IMR-90 (cell line): ENCODE results near the gene FAM227B. TPM values are rescaled to one million over a fixed set of nuclear protein-coding genes. Genes with fewer than 3 reads are reported as not detected.

Experiments
- ATAC-seq: fragments of 200-7000 bp; cut with Tn5 transposase; 2 replicates; pipeline ENCODE4 v1.9.1; 2020; ENCODE audit warnings: low read depth, mild to moderate bottlenecking, moderate library complexity
- BruUV-seq: library from RNA; stranded (reverse); fragments of 400-500 nt; replicated peaks from 2 replicates; lab custom pipeline; 2021; lab: Mats Ljungman, UMichigan
- CTCF ChIA-PET: fragments of 300-600 bp; formaldehyde crosslinking; extraction: SDS; loops from one replicate; lab custom pipeline; 2021; ENCODE audit warnings: antibody characterized with exemption; lab: Yijun Ruan, JAX
- POLR2A ChIA-PET: fragments of 300-600 bp; sonication (Branson Sonifier 250); formaldehyde crosslinking; loops from one replicate; lab custom pipeline; 2022; ENCODE audit warnings: antibody characterized with exemption; ENCODE audit not compliant: unreplicated experiment; lab: Charles Lee
- DNase-seq: peaks from one replicate; pipeline ENCODE4 v3.0.0; 2013
- H2AFZ ChIP-seq: replicated peaks from 2 replicates; pipeline ENCODE3; 2013; ENCODE audit warnings: low read length, mild to moderate bottlenecking; ENCODE audit not compliant: poor library complexity
- H2AK5ac ChIP-seq: 2 replicates; pipeline ENCODE4 v1.6.1; 2013; ENCODE audit warnings: low read depth, low read length, inconsistent platforms
- H2AK9ac ChIP-seq: replicated peaks from 2 replicates; pipeline ENCODE3; 2013; ENCODE audit warnings: mild to moderate bottlenecking, low read depth, low read length, moderate library complexity; ENCODE audit not compliant: poor library complexity
- H2BK120ac ChIP-seq: 2 replicates; pipeline ENCODE4 v1.6.1; 2013; ENCODE audit warnings: low read depth, low read length, inconsistent platforms
- H2BK15ac ChIP-seq: 3 replicates; pipeline ENCODE4 v1.6.1; 2013; ENCODE audit warnings: low read depth, low read length, inconsistent platforms
- H2BK20ac ChIP-seq: 2 replicates; pipeline ENCODE4 v1.6.1; 2013; ENCODE audit warnings: low read depth, mild to moderate bottlenecking, inconsistent platforms, low read length, moderate library complexity
- H2BK5ac ChIP-seq: 2 replicates; pipeline ENCODE4 v1.6.1; 2013; ENCODE audit warnings: mild to moderate bottlenecking, low read depth, low read length, inconsistent platforms; ENCODE audit not compliant: poor library complexity, severe bottlenecking
- H3K14ac ChIP-seq: replicated peaks from 2 replicates; pipeline ENCODE4 v1.6.1; 2013; ENCODE audit warnings: low read depth, low read length, inconsistent platforms
- H3K18ac ChIP-seq: 2 replicates; pipeline ENCODE4 v1.6.1; 2013; ENCODE audit warnings: low read depth, low read length, control low read depth
- H3K23ac ChIP-seq: 2 replicates; pipeline ENCODE4 v1.6.1; 2013; ENCODE audit warnings: low read depth, low read length, inconsistent platforms
- H3K27ac ChIP-seq: 2 replicates; pipeline ENCODE4 v1.5.1; 2013; ENCODE audit warnings: mild to moderate bottlenecking, control low read depth, low read length; ENCODE audit not compliant: insufficient read depth
- H3K27me3 ChIP-seq: 2 replicates; pipeline ENCODE4 v1.6.1; 2013; ENCODE audit warnings: low read length; ENCODE audit not compliant: control insufficient read depth, insufficient read depth
- H3K36me3 ChIP-seq: 2 replicates; pipeline ENCODE4 v1.6.1; 2013; ENCODE audit warnings: low read length, mixed read lengths; ENCODE audit not compliant: control insufficient read depth, insufficient read depth
- H3K4ac ChIP-seq: 2 replicates; pipeline ENCODE4 v1.6.1; 2013; ENCODE audit warnings: low read depth, low read length, inconsistent platforms
- H3K4me1 ChIP-seq: 2 replicates; pipeline ENCODE4 v1.6.1; 2013; ENCODE audit warnings: low read length, mixed read lengths; ENCODE audit not compliant: control insufficient read depth, insufficient read depth
- H3K4me2 ChIP-seq: 2 replicates; pipeline ENCODE4 v1.6.1; 2013; ENCODE audit warnings: low read depth, mild to moderate bottlenecking, control low read depth, low read length, moderate library complexity
- H3K4me3 ChIP-seq: 2 replicates; pipeline ENCODE4 v1.5.1; 2013; ENCODE audit warnings: low read depth, mild to moderate bottlenecking, control low read depth, low read length, moderate library complexity; ENCODE audit not compliant: insufficient read depth
- H3K56ac ChIP-seq: 2 replicates; pipeline ENCODE4 v1.6.1; 2013; ENCODE audit warnings: low read length, inconsistent platforms; ENCODE audit not compliant: insufficient read depth; ENCODE audit errors: extremely low read depth
- H3K79me1 ChIP-seq, 2 experiments: 2 replicates each; pipeline ENCODE4 v1.6.1; 2013; ENCODE audit warnings: low read length in 2 of 2, inconsistent platforms in 1 of 2, low read depth in 1 of 2
- H3K9ac ChIP-seq: 2 replicates; pipeline ENCODE4 v1.6.1; 2013; ENCODE audit warnings: low read depth, low read length, control low read depth
- H3K9me1 ChIP-seq: 2 replicates; pipeline ENCODE4 v1.6.1; 2013; ENCODE audit warnings: low read length, inconsistent platforms; ENCODE audit not compliant: insufficient read depth
- H3K9me3 ChIP-seq: 2 replicates; pipeline ENCODE4 v1.6.1; 2013; ENCODE audit warnings: low read length; ENCODE audit not compliant: control insufficient read depth, insufficient read depth
- H4K20me1 ChIP-seq: 2 replicates; pipeline ENCODE4 v1.6.1; 2013; ENCODE audit warnings: low read length, inconsistent platforms; ENCODE audit not compliant: insufficient read depth
- H4K5ac ChIP-seq: 2 replicates; pipeline ENCODE4 v1.6.1; 2013; ENCODE audit warnings: mild to moderate bottlenecking, low read depth, low read length, control low read depth
- H4K8ac ChIP-seq, 2 experiments: 2 replicates each; pipeline ENCODE4 v1.6.1; 2013; ENCODE audit warnings: low read depth in 2 of 2, low read length in 2 of 2, control low read depth in 1 of 2, inconsistent platforms in 1 of 2
- H4K91ac ChIP-seq: 2 replicates; pipeline ENCODE4 v1.6.1; 2013; ENCODE audit warnings: low read depth, low read length, inconsistent platforms; ENCODE audit not compliant: insufficient read depth
- BHLHE40 ChIP-seq: fragments of 150-350 bp; IDR thresholded peaks from 2 replicates; pipeline ENCODE4 v1.6.1; 2016; ENCODE audit warnings: mild to moderate bottlenecking, low read depth, low read length
- CEBPB ChIP-seq: IDR thresholded peaks from 2 replicates; pipeline ENCODE4 v1.6.1; 2012; ENCODE audit warnings: low read depth, low read length, improper control_type of control experiment
- CHD1 ChIP-seq: IDR thresholded peaks from 2 replicates; pipeline ENCODE4 v1.6.1; 2012; ENCODE audit warnings: low read depth, low read length, improper control_type of control experiment
- FOS ChIP-seq: fragments of 150-350 bp; IDR thresholded peaks from 2 replicates; pipeline ENCODE4 v1.6.1; 2016; ENCODE audit warnings: low read depth, low read length
- MAFK ChIP-seq: IDR thresholded peaks from 2 replicates; pipeline ENCODE4 v1.6.1; 2012; ENCODE audit warnings: low read depth, low read length, improper control_type of control experiment
- MAZ ChIP-seq: IDR thresholded peaks from 2 replicates; pipeline ENCODE4 v1.6.1; 2012; ENCODE audit warnings: low read depth, mild to moderate bottlenecking, low read length, improper control_type of control experiment, moderate library complexity, borderline replicate concordance
- MXI1 ChIP-seq: IDR thresholded peaks from 2 replicates; pipeline ENCODE4 v1.6.1; 2012; ENCODE audit warnings: low read depth, mild to moderate bottlenecking, low read length, moderate library complexity, borderline replicate concordance
- NFE2L2 ChIP-seq: fragments of 150-350 bp; IDR thresholded peaks from 2 replicates; pipeline ENCODE4 v1.6.1; 2016; ENCODE audit warnings: low read depth, mild to moderate bottlenecking, low read length
- POLR2A ChIP-seq: IDR thresholded peaks from 2 replicates; pipeline ENCODE4 v1.6.1; 2012; ENCODE audit warnings: mild to moderate bottlenecking, low read depth, low read length
- RAD21 ChIP-seq: IDR thresholded peaks from 2 replicates; pipeline ENCODE4 v1.6.1; 2012; ENCODE audit warnings: low read length, improper control_type of control experiment
- RCOR1 ChIP-seq: IDR thresholded peaks from 2 replicates; pipeline ENCODE4 v1.6.1; 2012; ENCODE audit warnings: mild to moderate bottlenecking, low read length, improper control_type of control experiment; ENCODE audit not compliant: insufficient replicate concordance
- RFX5 ChIP-seq: IDR thresholded peaks from 2 replicates; pipeline ENCODE4 v1.8.0; 2012; ENCODE audit warnings: low read depth, mild to moderate bottlenecking, low read length, moderate library complexity
- SMC3 ChIP-seq: fragments of 150-350 bp; IDR thresholded peaks from 2 replicates; pipeline ENCODE4 v1.6.1; 2016; ENCODE audit warnings: low read depth, mild to moderate bottlenecking, antibody characterized with exemption, low read length, moderate library complexity
- WGBS, 2 experiments: methylation state at CpG; one replicate each; pipeline versions ENCODE4 v1.1.5 to v1.1.7; 2013; ENCODE audit warnings: missing lambda C conversion rate in 2 of 2; ENCODE audit not compliant: insufficient read length in 1 of 2; ENCODE audit errors: extremely low coverage in 2 of 2; 5-methylcytosine and 5-hydroxymethylcytosine counted together
- dilution Hi-C: fragments of 300-500 bp; cut with HindIII; formaldehyde crosslinking; loops from one replicate; pipeline ENCODE4 v1.14.3; 2018; ENCODE audit warnings: low sequenced_read_pairs; ENCODE audit not compliant: unreplicated experiment
- in situ Hi-C: fragments of 300-500 bp; cut with MboI; formaldehyde crosslinking; loops from 3 replicates; pipeline ENCODE4 v1.14.3; 2019; ENCODE audit warnings: low sequenced_read_pairs, inconsistent platforms, mixed read lengths
- intact Hi-C: fragments of 100-400 bp; cut with micrococcal nuclease; formaldehyde crosslinking; loops from 2 replicates; pipeline ENCODE4 v1.10.0; 2022
- polyA plus RNA-seq, 3 experiments: library from polyadenylated mRNA; depleted of rRNA; stranded (reverse); fragments of >200 nt; gene quantifications; 2 replicates each; pipeline ENCODE4 v1.2.3, GENCODE V29; 2012; ENCODE audit warnings: low replicate concordance in 1 of 3
- total RNA-seq: library from RNA; depleted of rRNA; stranded (reverse); fragments of >200 nt; gene quantifications from 2 replicates; pipeline ENCODE4 v1.2.3, GENCODE V29; 2012
- TF ChIP-seq, protein P1 (sequence below): fragments of 150-350 bp; IDR thresholded peaks from 2 replicates; pipeline ENCODE4 v1.6.1; 2017; ENCODE audit warnings: mild to moderate bottlenecking, antibody characterized with exemption, low read length, low read depth
- TF ChIP-seq, protein P2 (sequence below): conservative IDR thresholded peaks from 2 replicates; pipeline ENCODE4 v1.5.1; 2012; ENCODE audit warnings: mild to moderate bottlenecking, low read depth, low read length, improper control_type of control experiment
- TF ChIP-seq, protein P3 (sequence below): fragments of 150-350 bp; IDR thresholded peaks from 2 replicates; pipeline ENCODE4 v1.6.1; 2016; ENCODE audit warnings: low read depth, mild to moderate bottlenecking, low read length, moderate library complexity, borderline replicate concordance

Gene FAM227B
- total and polyA plus RNA-seq, 2 of the 4 experiments (the other 2 are of a cell fraction), result 1.8 to 3.0 TPM

DNA sequence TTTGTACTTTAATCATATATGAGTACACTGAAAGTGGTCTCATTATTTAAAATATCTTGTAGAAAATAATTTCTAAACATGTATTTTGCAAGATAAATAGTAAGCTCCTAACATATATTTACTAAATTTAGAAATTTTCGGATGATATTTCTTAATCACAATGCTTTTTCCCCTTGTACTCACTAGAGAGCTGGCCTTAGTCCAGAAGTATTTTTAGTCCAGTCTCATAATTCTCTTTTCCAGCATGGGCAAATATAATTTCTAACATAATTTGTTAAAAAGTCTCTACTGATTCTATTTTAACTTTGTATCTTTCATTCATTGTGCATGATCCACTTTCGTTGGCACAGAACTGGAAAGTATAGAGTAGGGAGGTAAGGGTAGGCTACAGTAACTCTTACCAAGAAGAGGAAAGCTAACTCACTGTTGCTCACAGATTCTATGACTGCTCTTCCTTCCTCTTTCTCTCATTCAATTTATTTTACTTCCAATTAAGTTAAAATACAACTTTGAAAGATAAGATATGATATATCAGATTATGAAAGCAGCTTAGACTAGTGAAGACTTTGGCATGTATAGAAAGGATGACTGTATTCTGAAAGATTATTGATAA lies 158.3 kb downstream of the FAM227B start:
- no peak overlapping the region for H3K18ac ChIP-seq
- dilution Hi-C loops (no loop called here), in situ Hi-C loops (no loop called here), intact Hi-C loops (no loop called here)
- H3K79me1 ChIP-seq, result peaks cover 7 to 23% of the 10 kb centered on the region in 2 experiments; a peak in 3 of 4 replicates
- no peak overlapping the region for H2BK15ac ChIP-seq
- H3K9me1 ChIP-seq, result peaks cover 3% of the 10 kb centered on the region; the same call in 1 of the 2 replicates
- no peak overlapping the region for H2BK120ac ChIP-seq
- no peaks in the 10 kb centered on the region for H3K9me3 ChIP-seq
- ATAC-seq, result no peak
- no peak overlapping the region for H2AFZ ChIP-seq
- no peaks in the 10 kb centered on the region for H3K27me3 ChIP-seq
- no CpG with 5 or more reads among the region's 2 CpGs for WGBS, 2 experiments
- POLR2A ChIA-PET, result no interaction called here
- H2BK5ac ChIP-seq, result no peak overlapping the region
- no peak overlapping the region for H3K23ac ChIP-seq
- DNase-seq, result no peak
- CTCF ChIA-PET, result no interaction called here
- H3K14ac ChIP-seq, result no peak overlapping the region
- no peak overlapping the region for H2AK9ac ChIP-seq
- H4K20me1 ChIP-seq, result no peaks in the 10 kb centered on the region
- no peak overlapping the region for H4K5ac ChIP-seq
- peaks cover 19% of the 10 kb centered on the region for H3K36me3 ChIP-seq
- 0 out of 2 replicates have a peak overlapping the region, but pooled peaks have one; percentile 9 for H3K27ac ChIP-seq
- H4K91ac ChIP-seq, result no peak overlapping the region
- H2BK20ac ChIP-seq, result no peak overlapping the region
- H3K9ac ChIP-seq, result no peak overlapping the region
- no TSS peak for BruUV-seq
- no peak overlapping the region for H3K56ac ChIP-seq
- no peak overlapping the region for H4K8ac ChIP-seq
- H3K4me3 ChIP-seq, result no peak overlapping the region
- H3K4ac ChIP-seq, result no peak overlapping the region
- no peak overlapping the region for H3K4me2 ChIP-seq
- TF ChIP-seq NFE2L2, result no peak
- TF ChIP-seq MAZ, result no peak
- TF ChIP-seq BHLHE40, result no peak
- no peak for TF ChIP-seq CEBPB
- TF ChIP-seq, protein P1, sequence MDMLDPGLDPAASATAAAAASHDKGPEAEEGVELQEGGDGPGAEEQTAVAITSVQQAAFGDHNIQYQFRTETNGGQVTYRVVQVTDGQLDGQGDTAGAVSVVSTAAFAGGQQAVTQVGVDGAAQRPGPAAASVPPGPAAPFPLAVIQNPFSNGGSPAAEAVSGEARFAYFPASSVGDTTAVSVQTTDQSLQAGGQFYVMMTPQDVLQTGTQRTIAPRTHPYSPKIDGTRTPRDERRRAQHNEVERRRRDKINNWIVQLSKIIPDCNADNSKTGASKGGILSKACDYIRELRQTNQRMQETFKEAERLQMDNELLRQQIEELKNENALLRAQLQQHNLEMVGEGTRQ, result no peak
- TF ChIP-seq, protein P2, sequence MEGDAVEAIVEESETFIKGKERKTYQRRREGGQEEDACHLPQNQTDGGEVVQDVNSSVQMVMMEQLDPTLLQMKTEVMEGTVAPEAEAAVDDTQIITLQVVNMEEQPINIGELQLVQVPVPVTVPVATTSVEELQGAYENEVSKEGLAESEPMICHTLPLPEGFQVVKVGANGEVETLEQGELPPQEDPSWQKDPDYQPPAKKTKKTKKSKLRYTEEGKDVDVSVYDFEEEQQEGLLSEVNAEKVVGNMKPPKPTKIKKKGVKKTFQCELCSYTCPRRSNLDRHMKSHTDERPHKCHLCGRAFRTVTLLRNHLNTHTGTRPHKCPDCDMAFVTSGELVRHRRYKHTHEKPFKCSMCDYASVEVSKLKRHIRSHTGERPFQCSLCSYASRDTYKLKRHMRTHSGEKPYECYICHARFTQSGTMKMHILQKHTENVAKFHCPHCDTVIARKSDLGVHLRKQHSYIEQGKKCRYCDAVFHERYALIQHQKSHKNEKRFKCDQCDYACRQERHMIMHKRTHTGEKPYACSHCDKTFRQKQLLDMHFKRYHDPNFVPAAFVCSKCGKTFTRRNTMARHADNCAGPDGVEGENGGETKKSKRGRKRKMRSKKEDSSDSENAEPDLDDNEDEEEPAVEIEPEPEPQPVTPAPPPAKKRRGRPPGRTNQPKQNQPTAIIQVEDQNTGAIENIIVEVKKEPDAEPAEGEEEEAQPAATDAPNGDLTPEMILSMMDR, result no peak
- TF ChIP-seq RCOR1, result no peak
- TF ChIP-seq RFX5, result no peak
- TF ChIP-seq, protein P3, sequence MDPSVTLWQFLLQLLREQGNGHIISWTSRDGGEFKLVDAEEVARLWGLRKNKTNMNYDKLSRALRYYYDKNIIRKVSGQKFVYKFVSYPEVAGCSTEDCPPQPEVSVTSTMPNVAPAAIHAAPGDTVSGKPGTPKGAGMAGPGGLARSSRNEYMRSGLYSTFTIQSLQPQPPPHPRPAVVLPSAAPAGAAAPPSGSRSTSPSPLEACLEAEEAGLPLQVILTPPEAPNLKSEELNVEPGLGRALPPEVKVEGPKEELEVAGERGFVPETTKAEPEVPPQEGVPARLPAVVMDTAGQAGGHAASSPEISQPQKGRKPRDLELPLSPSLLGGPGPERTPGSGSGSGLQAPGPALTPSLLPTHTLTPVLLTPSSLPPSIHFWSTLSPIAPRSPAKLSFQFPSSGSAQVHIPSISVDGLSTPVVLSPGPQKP, result no peak
- no peak for TF ChIP-seq POLR2A
- TF ChIP-seq CHD1, result no peak
- TF ChIP-seq MXI1, result no peak
- no peak for TF ChIP-seq RAD21
- TF ChIP-seq MAFK, result no peak
- TF ChIP-seq FOS, result no peak
- no peak for TF ChIP-seq SMC3
- H3K4me1 ChIP-seq, result peaks cover 11% of the 10 kb centered on the region
- no peak overlapping the region for H2AK5ac ChIP-seq
